GM23248 (cell line): ENCODE measurements around the gene TCAF1. TPM values are rescaled to one million over a fixed set of nuclear protein-coding genes. Genes with fewer than 3 reads are reported as not detected.

Experiments used
- DNase-seq: peaks from one replicate; pipeline ENCODE4 v3.0.0-alpha.2; 2015
- H2AFZ ChIP-seq: fragments of 200-600 bp; sonication (generic); 2 replicates; pipeline ENCODE4 v1.6.1; 2016; ENCODE audit warnings: antibody characterized with exemption
- H3F3A ChIP-seq: fragments of 200-600 bp; sonication (generic); 2 replicates; pipeline ENCODE4 v1.6.1; 2016; ENCODE audit warnings: mild to moderate bottlenecking, antibody characterized with exemption, mixed run types; ENCODE audit not compliant: insufficient read depth
- H3K27ac ChIP-seq: fragments of 200-600 bp; sonication (generic); 2 replicates; pipeline ENCODE4 v1.5.1; 2016; ENCODE audit warnings: mild to moderate bottlenecking
- H3K27me3 ChIP-seq: fragments of 200-600 bp; sonication (generic); replicated peaks from 2 replicates; pipeline ENCODE4 v1.6.1; 2016; ENCODE audit warnings: mild to moderate bottlenecking; ENCODE audit not compliant: insufficient read depth
- H3K36me3 ChIP-seq: fragments of 200-600 bp; sonication (generic); 2 replicates; pipeline ENCODE4 v1.6.1; 2016; ENCODE audit warnings: low read depth, mild to moderate bottlenecking
- H3K4me1 ChIP-seq: fragments of 200-600 bp; sonication (generic); 2 replicates; pipeline ENCODE4 v1.6.1; 2016; ENCODE audit warnings: mild to moderate bottlenecking; ENCODE audit not compliant: insufficient read depth
- H3K4me2 ChIP-seq: fragments of 200-600 bp; sonication (generic); one replicate; pipeline ENCODE4 v1.6.1; 2016; ENCODE audit warnings: mild to moderate bottlenecking; ENCODE audit not compliant: unreplicated experiment
- H3K4me3 ChIP-seq: fragments of 200-600 bp; sonication (generic); 2 replicates; pipeline ENCODE4 v1.5.1; 2016; ENCODE audit warnings: mild to moderate bottlenecking
- H3K79me2 ChIP-seq: fragments of 200-600 bp; sonication (generic); 2 replicates; pipeline ENCODE4 v1.6.1; 2016; ENCODE audit warnings: mild to moderate bottlenecking; ENCODE audit not compliant: insufficient read depth
- H3K9ac ChIP-seq: fragments of 200-600 bp; sonication (generic); 2 replicates; pipeline ENCODE4 v1.6.1; 2016; ENCODE audit warnings: mild to moderate bottlenecking
- H3K9me2 ChIP-seq: fragments of 200-600 bp; sonication (generic); 2 replicates; pipeline ENCODE4 v1.6.1; 2016; ENCODE audit warnings: mixed run types, mild to moderate bottlenecking, moderate library complexity; ENCODE audit not compliant: insufficient read depth
- H3K9me3 ChIP-seq: fragments of 200-600 bp; sonication (generic); one replicate; pipeline ENCODE4 v1.6.1; 2017; ENCODE audit warnings: low read depth
- H4K20me1 ChIP-seq: fragments of 200-600 bp; sonication (generic); 2 replicates; pipeline ENCODE4 v1.6.0; 2016; ENCODE audit not compliant: insufficient read depth
- EZH2 ChIP-seq: fragments of 200-600 bp; sonication (generic); IDR thresholded peaks from 2 replicates; pipeline ENCODE4 v1.6.1; 2018; ENCODE audit warnings: antibody characterized with exemption, mild to moderate bottlenecking; ENCODE audit not compliant: insufficient read depth, poor library complexity, severe bottlenecking
- EZH2phosphoT487 ChIP-seq: fragments of 200-600 bp; sonication (generic); IDR thresholded peaks from 2 replicates; pipeline ENCODE4 v1.6.1; 2018; ENCODE audit warnings: antibody characterized with exemption, moderate library complexity, mild to moderate bottlenecking, low read depth; ENCODE audit not compliant: insufficient read depth
- WGBS, 2 experiments: methylation state at CpG; one replicate each; pipeline ENCODE4 v1.1.6; 2015 to 2017; ENCODE audit warnings: low lambda C conversion rate in 2 of 2, low coverage in 1 of 2; ENCODE audit errors: missing lambda C conversion rate in 2 of 2; 5-methylcytosine and 5-hydroxymethylcytosine counted together
- in situ Hi-C: fragments of 300-500 bp; cut with MboI; formaldehyde crosslinking; loops from 2 replicates; pipeline ENCODE4 v1.15.0; 2020
- polyA plus RNA-seq: library from polyadenylated mRNA; unstranded; fragments of >200 nt; fragmentation: Nextera tagmentation; extraction: Ambion mirVana; gene quantifications from 2 replicates; pipeline ENCODE4 v1.2.1, GENCODE V29; 2016
- total RNA-seq: library from RNA; depleted of rRNA; stranded (reverse); fragments of >200 nt; shearing (Covaris generic); gene quantifications from 2 replicates; pipeline ENCODE4 v1.2.3, GENCODE V29; 2014; rRNA removed

TCAF1 gene
- total RNA-seq (82.9 and 97.0 TPM in 2 replicates), polyA plus RNA-seq (46.5 and 47.0 TPM in 2 replicates)

GRCh38 chr7:143901668-143902331 is at the start of gene TCAF1:
Gene TCAF1 (minus strand): TSS chr7:143902176. CDS start chr7:143876608, 25,568 bp downstream.
- Histone ChIP-seq H3K4me3 (peak within 1 kb of the TSS; percentile 98), H3K79me2 (peaks cover 47% of the 10 kb centered on the region), H3K4me2 (peak within 1 kb of the TSS; percentile 94), H3K4me1 (peaks cover 23% of the 10 kb centered on the region), H3K9me2 (no peaks in the 10 kb centered on the region; the same call in 1 of the 2 replicates), H3F3A (peaks cover 13% of the 10 kb centered on the region), H3K9me3 (no peaks in the 10 kb centered on the region), H4K20me1 (no peaks in the 10 kb centered on the region), H3K9ac (peak within 1 kb of the TSS; percentile 96), H3K36me3 (no peaks in the 10 kb centered on the region), H3K27me3 (no peaks in the 10 kb centered on the region), H3K27ac (peak within 1 kb of the TSS; percentile 97), H2AFZ (peak within 1 kb of the TSS; percentile 95)
- in situ Hi-C loops: no loop called here
- 1% methylated on average over 46 to 49 of the region's 50 CpGs for WGBS, 2 experiments
- no peak for TF ChIP-seq EZH2phosphoT487
- TF ChIP-seq EZH2: no peak
- DNase-seq: peak; percentile 98

DNA sequence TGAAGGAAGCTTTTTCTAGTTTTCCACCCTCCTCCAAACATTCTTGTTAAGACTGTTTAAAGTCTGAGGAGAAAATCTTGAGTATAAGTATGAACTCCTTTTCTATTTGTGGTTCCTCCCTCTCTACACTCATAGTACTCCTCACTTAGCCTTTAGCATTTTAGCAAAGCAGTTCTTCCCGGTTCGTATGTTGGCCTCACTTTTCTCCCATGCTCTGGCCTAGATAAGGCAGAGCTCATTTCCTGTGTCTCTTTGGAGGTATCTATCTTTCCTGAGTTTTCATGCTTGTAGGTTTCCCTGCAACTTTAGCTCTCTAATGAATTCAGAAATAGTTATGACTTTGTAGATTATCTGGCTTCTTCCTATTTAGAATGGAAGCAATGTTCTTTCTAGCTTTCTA is 46.8 kb upstream of the TCAF1 start:
- Histone ChIP-seq H3F3A (peaks cover 12% of the 10 kb centered on the region; the same call in 1 of the 2 replicates), H2AFZ (peak overlapping the region; percentile 25), H3K4me2 (no peak overlapping the region), H4K20me1 (no peaks in the 10 kb centered on the region), H3K79me2 (no peaks in the 10 kb centered on the region), H3K4me1 (peaks cover 9% of the 10 kb centered on the region), H3K27me3 (no peaks in the 10 kb centered on the region), H3K9me3 (no peaks in the 10 kb centered on the region), H3K36me3 (no peaks in the 10 kb centered on the region), H3K9me2 (no peaks in the 10 kb centered on the region), H3K9ac (no peak overlapping the region), H3K27ac (no peak overlapping the region), H3K4me3 (no peak overlapping the region)
- DNase-seq: no peak
- TF ChIP-seq EZH2phosphoT487: no peak
- TF ChIP-seq EZH2: no peak
- 77 to 91% methylated on average over 2 of the region's 2 CpGs for WGBS, 2 experiments
- in situ Hi-C loops: no loop called here

DNA sequence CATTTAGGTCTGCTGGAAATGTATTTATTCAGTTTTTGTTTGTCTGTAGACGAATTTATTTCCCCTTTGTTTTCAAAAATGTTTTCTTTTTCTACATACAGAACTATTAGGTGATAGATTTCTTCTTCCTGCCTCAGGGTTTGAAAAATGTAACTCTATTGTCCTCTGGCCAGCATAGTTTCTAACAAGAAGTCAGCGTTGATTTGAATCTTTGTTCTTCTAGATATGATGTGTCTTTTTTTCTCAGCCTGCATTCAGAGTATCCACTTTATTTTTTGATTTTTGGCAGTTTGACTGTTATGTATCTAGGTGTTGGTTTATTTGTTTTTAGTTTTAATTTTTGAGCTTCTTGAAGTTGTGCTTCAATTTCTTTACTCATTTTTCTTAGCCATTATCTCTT is 45.1 kb upstream of the TCAF1 start:
- H3K79me2 ChIP-seq: no peaks in the 10 kb centered on the region
- H3F3A ChIP-seq: 0 out of 2 replicates have a peak, but pooled peaks cover 6% of the 10 kb centered on the region
- no peaks in the 10 kb centered on the region for H3K9me2 ChIP-seq
- H2AFZ ChIP-seq: no peak overlapping the region
- H3K36me3 ChIP-seq: no peaks in the 10 kb centered on the region
- WGBS, 2 experiments: 55 to 57% methylated on average over 2 of the region's 2 CpGs
- no peaks in the 10 kb centered on the region for H3K4me1 ChIP-seq
- in situ Hi-C loops: no loop called here
- H3K27ac ChIP-seq: no peak overlapping the region
- H3K27me3 ChIP-seq: no peaks in the 10 kb centered on the region
- DNase-seq: peak; percentile 5
- H4K20me1 ChIP-seq: no peaks in the 10 kb centered on the region
- H3K4me2 ChIP-seq: no peak overlapping the region
- no peaks in the 10 kb centered on the region for H3K9me3 ChIP-seq
- H3K4me3 ChIP-seq: no peak overlapping the region
- H3K9ac ChIP-seq: no peak overlapping the region
- TF ChIP-seq EZH2phosphoT487 (no peak), EZH2 (no peak)

DNA sequence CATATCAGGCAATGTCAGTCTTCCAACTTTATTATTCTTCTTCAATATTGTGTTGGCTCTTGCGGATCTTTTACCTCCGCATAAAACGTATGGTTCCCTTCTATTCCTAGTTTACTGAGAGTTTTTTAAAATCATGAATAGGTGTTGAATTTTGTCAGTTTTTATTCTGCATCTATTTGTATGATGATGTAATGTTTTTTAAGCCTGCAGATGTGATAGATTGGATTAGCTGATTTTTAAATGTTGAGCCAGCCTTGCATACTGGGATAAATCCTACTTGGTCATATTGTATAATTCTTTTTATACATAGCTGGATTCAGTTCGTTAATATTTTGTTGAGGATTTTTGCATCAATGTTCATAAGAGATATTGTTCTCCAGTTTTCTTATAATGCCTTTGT is 43.4 kb upstream of the TCAF1 start:
- H3K27ac ChIP-seq: no peak overlapping the region
- H3K27me3 ChIP-seq: no peaks in the 10 kb centered on the region
- no peak for DNase-seq
- no peak overlapping the region for H3K4me2 ChIP-seq
- H3K4me1 ChIP-seq: no peaks in the 10 kb centered on the region
- H3K36me3 ChIP-seq: no peaks in the 10 kb centered on the region
- in situ Hi-C loops: no loop called here
- H3F3A ChIP-seq: 0 out of 2 replicates have a peak, but pooled peaks cover 6% of the 10 kb centered on the region
- no peak overlapping the region for H3K4me3 ChIP-seq
- 86 to 87% methylated on average over 4 of the region's 4 CpGs for WGBS, 2 experiments
- TF ChIP-seq EZH2phosphoT487 (no peak), EZH2 (no peak)
- no peaks in the 10 kb centered on the region for H3K9me2 ChIP-seq
- no peaks in the 10 kb centered on the region for H3K9me3 ChIP-seq
- no peaks in the 10 kb centered on the region for H3K79me2 ChIP-seq
- no peaks in the 10 kb centered on the region for H4K20me1 ChIP-seq
- H3K9ac ChIP-seq: no peak overlapping the region
- H2AFZ ChIP-seq: no peak overlapping the region
